K562 (cell line): ENCODE results near the gene LBP.

Experiments
- ARNT ChIP-seq, 2 experiments: fragments of 450-650 bp; IDR thresholded peaks; 2 replicates each; pipeline ENCODE4 v1.6.1; 2016; ENCODE audit warnings: mild to moderate bottlenecking in 1 of 2
- BRCA1 ChIP-seq, 2 experiments: fragments of 450-650 bp in 1 of 2; sonication (generic) in 1 of 2; formaldehyde crosslinking in 1 of 2; IDR thresholded peaks; 2 replicates each; pipeline versions ENCODE4 v1.5.0 to v1.6.1; 2017 to 2020; ENCODE audit warnings: mild to moderate bottlenecking in 1 of 2, missing genetic modification reagents in 1 of 2
- ELF4 ChIP-seq: fragments of 450-650 bp; formaldehyde crosslinking; IDR thresholded peaks from 2 replicates; pipeline ENCODE4 v1.4.0; 2022; ENCODE audit warnings: missing genetic modification characterization
- SETDB1 ChIP-seq: IDR thresholded peaks from one replicate; pipeline ENCODE4 v1.6.1; 2012; ENCODE audit warnings: low read length, control low read depth, inconsistent platforms
- TF ChIP-seq, protein P1 (sequence below), 3 experiments: IDR thresholded peaks in 2 of 3; conservative IDR thresholded peaks in 1 of 3; 2 replicates each; pipeline ENCODE4 v1.5.1; 2011 to 2012; ENCODE audit warnings: low read length in 3 of 3, mild to moderate bottlenecking in 3 of 3, control low read depth in 2 of 3, improper control_type of control experiment in 1 of 3, inconsistent platforms in 1 of 3, low read depth in 1 of 3, mixed read lengths in 1 of 3, moderate library complexity in 1 of 3; ENCODE audit not compliant: insufficient read depth in 2 of 3

- no peak for TF ChIP-seq SETDB1
- TF ChIP-seq, protein P1, sequence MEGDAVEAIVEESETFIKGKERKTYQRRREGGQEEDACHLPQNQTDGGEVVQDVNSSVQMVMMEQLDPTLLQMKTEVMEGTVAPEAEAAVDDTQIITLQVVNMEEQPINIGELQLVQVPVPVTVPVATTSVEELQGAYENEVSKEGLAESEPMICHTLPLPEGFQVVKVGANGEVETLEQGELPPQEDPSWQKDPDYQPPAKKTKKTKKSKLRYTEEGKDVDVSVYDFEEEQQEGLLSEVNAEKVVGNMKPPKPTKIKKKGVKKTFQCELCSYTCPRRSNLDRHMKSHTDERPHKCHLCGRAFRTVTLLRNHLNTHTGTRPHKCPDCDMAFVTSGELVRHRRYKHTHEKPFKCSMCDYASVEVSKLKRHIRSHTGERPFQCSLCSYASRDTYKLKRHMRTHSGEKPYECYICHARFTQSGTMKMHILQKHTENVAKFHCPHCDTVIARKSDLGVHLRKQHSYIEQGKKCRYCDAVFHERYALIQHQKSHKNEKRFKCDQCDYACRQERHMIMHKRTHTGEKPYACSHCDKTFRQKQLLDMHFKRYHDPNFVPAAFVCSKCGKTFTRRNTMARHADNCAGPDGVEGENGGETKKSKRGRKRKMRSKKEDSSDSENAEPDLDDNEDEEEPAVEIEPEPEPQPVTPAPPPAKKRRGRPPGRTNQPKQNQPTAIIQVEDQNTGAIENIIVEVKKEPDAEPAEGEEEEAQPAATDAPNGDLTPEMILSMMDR (IDR thresholded peaks at IDR 0.05 in 2 of 3, conservative IDR thresholded peaks at IDR 0.05 in 1 of 3; ENCODE audit: insufficient read depth in 2 of 3, low read depth in 1 of 3, low read length in 3 of 3) = no peak
- no peak for TF ChIP-seq ARNT (IDR thresholded peaks at IDR 0.05)
- TF ChIP-seq BRCA1 (IDR thresholded peaks at IDR 0.05) = no peak
- no peak for TF ChIP-seq BRCA1 (CRISPR knock-in tag; IDR thresholded peaks at IDR 0.05)
- TF ChIP-seq ELF4 (CRISPR knock-in tag) = no peak
Observed at GRCh38 chr20:38307371-38308046, 38.8 kb upstream of the LBP start.
